ENCODE measurements around the gene SPNS2. TPM values are rescaled to one million over a fixed set of nuclear protein-coding genes. Genes with fewer than 3 reads are reported as not detected.

Gene SPNS2
- polyA plus RNA-seq, 1 donor from 2014 or later, result 39.7 TPM

GRCh38 chr17:4450710-4451316, 47.9 kb upstream of the SPNS2 start:
- Histone ChIP-seq H3K36me3 (ENCODE audit: insufficient read depth, low read length) (no peaks in the 10 kb centered on the region), H3F3A (ENCODE audit: insufficient read depth, low read length, poor library complexity, severe bottlenecking) (no peaks in the 10 kb centered on the region), H3K4me2 (ENCODE audit: low read length) (no peak overlapping the region), H3K27me3 (ENCODE audit: insufficient read depth, low read depth, low read length) (no peaks in the 10 kb centered on the region), H3K9me2 (ENCODE audit: insufficient read depth, low read length) (no peaks in the 10 kb centered on the region), H3K27ac (ENCODE audit: low read length) (no peak overlapping the region), H3K79me2 (replicated peaks; ENCODE audit: insufficient read depth, low read length) (no peaks in the 10 kb centered on the region), H2AFZ (ENCODE audit: low read depth, low read length) (no peak overlapping the region), H4K20me1 (ENCODE audit: insufficient read depth) (no peaks in the 10 kb centered on the region), H3K9ac (ENCODE audit: low read length) (no peak overlapping the region), H3K9me3 (ENCODE audit: low read length) (no peaks in the 10 kb centered on the region), H3K4me3 (ENCODE audit: low read length) (no peak overlapping the region)
- TF ChIP-seq EP300 (conservative IDR thresholded peaks at IDR 0.05; ENCODE audit: poor library complexity, severe bottlenecking) (no peak), MXI1 (conservative IDR thresholded peaks at IDR 0.05; ENCODE audit: poor library complexity, severe bottlenecking) (no peak), CTCF (IDR thresholded peaks at IDR 0.05; ENCODE audit: poor library complexity, severe bottlenecking) (no peak), EZH2 (IDR thresholded peaks at IDR 0.05; ENCODE audit: borderline replicate concordance, insufficient read depth, low read length, poor library complexity, severe bottlenecking) (no peak), POLR2AphosphoS5 (IDR thresholded peaks at IDR 0.05) (no peak), RAD21 (conservative IDR thresholded peaks at IDR 0.05) (no peak), TAF1 (IDR thresholded peaks at IDR 0.05; ENCODE audit: low read depth) (no peak), SMC3 (conservative IDR thresholded peaks at IDR 0.05; ENCODE audit: poor library complexity) (no peak)

- no peaks in the 10 kb centered on the region for H4K20me1 ChIP-seq (ENCODE audit: insufficient read depth)
- no peaks in the 10 kb centered on the region for H3K36me3 ChIP-seq (ENCODE audit: insufficient read depth, low read length)
- no peaks in the 10 kb centered on the region for H3K9me3 ChIP-seq (ENCODE audit: low read length)
- no peak overlapping the region for H2AFZ ChIP-seq (ENCODE audit: low read depth, low read length)
- no peaks in the 10 kb centered on the region for H3K79me2 ChIP-seq (replicated peaks; ENCODE audit: insufficient read depth, low read length)
- no peaks in the 10 kb centered on the region for H3K9me2 ChIP-seq (ENCODE audit: insufficient read depth, low read length)
- no peak overlapping the region for H3K4me2 ChIP-seq (ENCODE audit: low read length)
- no peak overlapping the region for H3K4me3 ChIP-seq (ENCODE audit: low read length)
- H3K9ac ChIP-seq (ENCODE audit: low read length), result no peak overlapping the region
- H3K27me3 ChIP-seq (ENCODE audit: insufficient read depth, low read depth, low read length), result no peaks in the 10 kb centered on the region
- TF ChIP-seq EP300 (conservative IDR thresholded peaks at IDR 0.05; ENCODE audit: poor library complexity, severe bottlenecking), result no peak
- TF ChIP-seq RAD21 (conservative IDR thresholded peaks at IDR 0.05), result no peak
- no peak for TF ChIP-seq CTCF (IDR thresholded peaks at IDR 0.05; ENCODE audit: poor library complexity, severe bottlenecking)
- TF ChIP-seq MXI1 (conservative IDR thresholded peaks at IDR 0.05; ENCODE audit: poor library complexity, severe bottlenecking), result no peak
- TF ChIP-seq TAF1 (IDR thresholded peaks at IDR 0.05; ENCODE audit: low read depth), result no peak
- no peak for TF ChIP-seq REST (IDR thresholded peaks at IDR 0.05; ENCODE audit: borderline replicate concordance)
- H3K27ac ChIP-seq (ENCODE audit: low read length), result no peak overlapping the region
- H3F3A ChIP-seq (ENCODE audit: insufficient read depth, low read length, poor library complexity, severe bottlenecking), result no peaks in the 10 kb centered on the region
Measured at GRCh38 chr17:4453812-4454591, 44.7 kb upstream of the SPNS2 start.
